Activated naive CD8-positive, alpha-beta T cell treated with anti-CD3 and anti-CD28 coated beads, Interleukin-2, amount 50 U/mL, for 24 hours (primary cell): ENCODE results near the gene KCNN1.

Experiments used
- ATAC-seq: fragments of 150-1000 bp; cut with Tn5 transposase; one replicate; pipeline ENCODE4 v1.10.0; 2021
- DNase-seq: peaks from one replicate; pipeline ENCODE4 v3.0.0; 2021
- H3K27ac Mint-ChIP-seq: one replicate; pipeline ENCODE4 v1.8.0; 2021; ENCODE audit warnings: mild to moderate bottlenecking, mixed read lengths
- H3K27me3 Mint-ChIP-seq: one replicate; pipeline ENCODE4 v1.8.0; 2021; ENCODE audit warnings: mixed read lengths
- H3K36me3 Mint-ChIP-seq: one replicate; pipeline ENCODE4 v1.8.0; 2021; ENCODE audit warnings: low read depth, mixed read lengths
- H3K4me1 Mint-ChIP-seq: one replicate; pipeline ENCODE4 v1.8.0; 2021; ENCODE audit warnings: mixed read lengths
- H3K4me3 Mint-ChIP-seq: one replicate; pipeline ENCODE4 v1.8.0; 2021; ENCODE audit warnings: mild to moderate bottlenecking, moderate library complexity, mixed read lengths
- H3K9me3 Mint-ChIP-seq: one replicate; pipeline ENCODE4 v1.8.0; 2021; ENCODE audit warnings: mixed read lengths

KCNN1 gene

DNA sequence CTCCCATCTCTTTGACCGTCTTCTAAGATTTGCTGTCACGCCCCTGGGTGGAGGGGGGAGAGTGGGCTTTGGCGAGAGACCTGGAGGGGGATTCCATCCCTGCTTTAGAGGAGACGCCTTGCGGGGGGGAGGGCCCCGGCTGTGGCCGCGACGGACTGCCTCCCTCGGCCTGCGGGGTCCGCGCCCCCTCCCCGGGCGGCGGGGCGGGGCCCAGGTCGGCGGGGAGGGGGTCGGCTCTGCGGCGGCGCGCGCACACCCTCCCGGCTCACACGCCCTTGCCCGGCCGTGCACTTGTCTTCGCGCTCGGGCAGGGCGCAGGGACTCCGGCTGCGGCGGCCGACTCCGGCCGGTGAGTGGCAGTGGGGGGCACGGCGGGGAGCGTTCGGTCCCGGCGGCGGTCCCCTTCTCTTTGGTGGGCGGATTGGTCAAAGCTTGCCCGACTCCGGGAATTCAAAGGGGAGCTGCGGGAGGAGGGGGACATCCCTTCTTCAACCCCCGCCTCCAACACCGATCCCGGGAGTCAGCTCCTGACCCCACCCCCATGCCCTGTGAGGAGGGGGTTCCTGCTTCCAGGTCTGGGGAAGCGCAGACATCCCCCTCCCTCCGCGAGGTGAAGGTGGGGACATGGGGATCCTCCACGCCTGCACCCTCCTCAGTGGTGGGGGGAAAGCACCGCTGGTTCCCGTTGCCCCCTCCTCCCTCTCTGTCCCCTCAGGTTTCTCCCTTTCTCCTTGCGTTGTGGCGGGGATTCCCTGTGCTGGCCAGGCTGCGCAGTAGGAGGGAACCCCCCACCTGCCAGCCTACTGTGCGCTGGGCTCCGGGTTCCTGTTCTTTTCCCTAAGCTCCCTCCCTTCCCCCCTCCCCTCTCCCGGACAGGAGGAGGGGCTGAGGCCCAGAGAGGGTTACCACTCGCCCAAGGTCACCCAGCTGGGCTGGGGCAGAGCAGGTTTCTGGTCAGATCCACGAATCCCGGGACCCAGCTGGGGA lies 14.6 kb upstream of the KCNN1 start:
- peaks cover 60% of the 10 kb centered on the region for H3K27me3 Mint-ChIP-seq

DNA sequence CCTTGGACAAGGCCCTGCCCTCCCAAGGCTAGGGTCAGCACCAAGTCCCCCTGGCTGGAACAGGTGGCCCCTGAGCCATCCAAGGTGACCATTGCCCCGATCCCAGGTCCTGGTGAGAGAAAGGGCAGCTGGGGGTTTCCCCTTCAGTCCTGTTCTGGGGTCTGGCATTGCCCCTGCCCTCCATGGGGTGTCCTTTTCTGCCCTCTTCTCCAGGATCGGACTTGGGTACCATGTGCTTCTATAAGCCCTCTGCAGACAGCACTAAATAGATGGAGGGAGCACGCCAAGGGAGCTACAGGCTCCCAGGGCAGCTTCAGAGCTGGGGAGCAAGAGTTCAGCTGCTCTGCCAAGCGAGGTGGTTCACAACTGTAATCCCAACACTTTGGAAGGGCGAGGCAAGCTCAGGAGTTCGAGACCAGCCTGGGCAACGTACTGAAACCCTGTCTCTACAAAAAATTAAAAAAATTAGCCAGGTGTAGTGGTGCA lies 13.5 kb upstream of the KCNN1 start:
- Mint-ChIP-seq H3K36me3 (no peaks in the 10 kb centered on the region), H3K27me3 (peaks cover 61% of the 10 kb centered on the region), H3K4me3 (no peak overlapping the region), H3K4me1 (peaks cover 37% of the 10 kb centered on the region), H3K9me3 (no peaks in the 10 kb centered on the region), H3K27ac (no peak overlapping the region)
- no peak for ATAC-seq
- no peak for DNase-seq

More for the DNA sequence above, 14.6 kb upstream of the KCNN1 start:
- Mint-ChIP-seq H3K4me3 (peak overlapping the region; percentile 68), H3K4me1 (peaks cover 40% of the 10 kb centered on the region), H3K27ac (no peak overlapping the region), H3K9me3 (no peaks in the 10 kb centered on the region), H3K36me3 (no peaks in the 10 kb centered on the region)
- DNase-seq (no peak), ATAC-seq (no peak)

- H3K9me3 Mint-ChIP-seq: no peaks in the 10 kb centered on the region
- H3K4me3 Mint-ChIP-seq: no peak overlapping the region
- H3K27me3 Mint-ChIP-seq: peaks cover 57% of the 10 kb centered on the region
- no peaks in the 10 kb centered on the region for H3K36me3 Mint-ChIP-seq
- H3K27ac Mint-ChIP-seq: no peak overlapping the region
- DNase-seq (no peak), ATAC-seq (no peak)
- peaks cover 34% of the 10 kb centered on the region for H3K4me1 Mint-ChIP-seq
Measured at GRCh38 chr19:17953869-17954268, 13.0 kb upstream of the KCNN1 start.

DNA sequence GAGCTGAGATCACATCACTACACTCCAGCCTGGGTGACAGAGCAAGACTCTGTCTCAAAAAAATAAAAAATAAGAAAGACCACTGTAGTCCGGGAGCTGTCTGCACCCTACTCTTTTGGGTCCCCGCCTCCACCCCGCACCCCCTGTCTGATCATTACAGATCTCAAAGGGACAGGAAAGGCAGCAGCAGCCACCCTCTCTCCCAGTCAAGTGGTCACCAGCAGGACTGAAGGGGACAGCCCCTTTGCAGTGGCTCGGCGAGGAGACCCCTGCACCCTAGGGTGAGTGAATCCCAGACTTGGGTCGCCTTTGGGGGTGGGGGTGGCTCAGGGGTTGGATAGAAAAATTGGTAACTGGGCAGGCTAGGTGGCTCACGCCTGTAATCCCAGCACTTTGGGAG lies 12.5 kb upstream of the KCNN1 start:
- Mint-ChIP-seq H3K9me3 (no peaks in the 10 kb centered on the region), H3K27me3 (peaks cover 54% of the 10 kb centered on the region), H3K27ac (no peak overlapping the region), H3K4me3 (no peak overlapping the region), H3K36me3 (no peaks in the 10 kb centered on the region), H3K4me1 (peaks cover 29% of the 10 kb centered on the region)
- no peak for DNase-seq
- ATAC-seq: no peak

GRCh38 chr19:17957149-17957849 lies 9.6 kb upstream of the KCNN1 start:
- peaks cover 5% of the 10 kb centered on the region for H3K4me1 Mint-ChIP-seq
- ATAC-seq: no peak
- no peaks in the 10 kb centered on the region for H3K36me3 Mint-ChIP-seq
- H3K27me3 Mint-ChIP-seq: peaks cover 33% of the 10 kb centered on the region
- H3K9me3 Mint-ChIP-seq: no peaks in the 10 kb centered on the region
- no peak overlapping the region for H3K4me3 Mint-ChIP-seq
- no peak overlapping the region for H3K27ac Mint-ChIP-seq
- DNase-seq: no peak

- DNase-seq (no peak), ATAC-seq (no peak)
- Mint-ChIP-seq H3K36me3 (no peaks in the 10 kb centered on the region), H3K4me1 (peaks cover 2% of the 10 kb centered on the region), H3K27me3 (peaks cover 27% of the 10 kb centered on the region), H3K27ac (no peak overlapping the region), H3K9me3 (no peaks in the 10 kb centered on the region), H3K4me3 (no peak overlapping the region)
Measured at GRCh38 chr19:17957885-17958284, 9.0 kb upstream of the KCNN1 start.

DNA sequence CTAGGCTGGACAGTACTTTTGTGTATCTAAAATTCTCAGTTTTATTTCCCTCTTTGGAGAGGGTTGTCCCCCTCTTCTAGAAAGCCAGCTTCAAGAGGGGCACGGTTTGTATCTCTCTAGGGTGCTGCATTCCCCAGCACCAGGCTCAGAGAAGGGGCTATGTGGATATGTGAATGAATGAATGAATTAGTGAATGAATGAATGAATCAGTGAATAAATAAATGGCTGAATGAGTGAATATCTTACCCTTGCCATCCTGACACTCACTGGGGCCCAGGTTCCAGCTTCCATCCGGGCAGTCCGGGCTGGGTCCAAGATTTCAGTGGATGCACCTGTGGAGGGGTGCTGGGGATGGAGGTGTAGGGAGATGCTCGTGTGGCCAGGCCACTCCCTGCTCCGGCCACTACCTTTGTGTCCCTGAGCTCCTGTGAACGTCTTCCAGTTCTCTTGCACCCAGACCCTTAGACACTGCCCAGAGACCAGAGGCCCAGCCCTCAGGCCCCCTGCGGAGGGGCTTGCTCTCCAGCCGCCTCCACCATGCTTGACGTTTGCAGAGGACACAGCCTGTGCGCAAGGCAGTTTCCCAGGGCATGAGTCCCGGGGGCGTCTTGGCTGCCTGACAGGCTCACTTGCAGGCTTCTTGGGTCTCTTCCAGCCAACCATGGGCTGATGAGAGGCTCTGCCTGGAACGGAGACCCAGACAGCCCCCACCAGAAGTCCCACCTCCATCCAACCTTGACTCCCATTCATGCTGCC lies 2.8 kb upstream of the KCNN1 start:
- ATAC-seq: no peak
- no peak for DNase-seq
- H3K4me3 Mint-ChIP-seq: no peak overlapping the region
- peaks cover 10% of the 10 kb centered on the region for H3K4me1 Mint-ChIP-seq
- no peaks in the 10 kb centered on the region for H3K36me3 Mint-ChIP-seq
- no peak overlapping the region for H3K27ac Mint-ChIP-seq
- peaks cover 42% of the 10 kb centered on the region for H3K27me3 Mint-ChIP-seq
- H3K9me3 Mint-ChIP-seq: no peaks in the 10 kb centered on the region

DNA sequence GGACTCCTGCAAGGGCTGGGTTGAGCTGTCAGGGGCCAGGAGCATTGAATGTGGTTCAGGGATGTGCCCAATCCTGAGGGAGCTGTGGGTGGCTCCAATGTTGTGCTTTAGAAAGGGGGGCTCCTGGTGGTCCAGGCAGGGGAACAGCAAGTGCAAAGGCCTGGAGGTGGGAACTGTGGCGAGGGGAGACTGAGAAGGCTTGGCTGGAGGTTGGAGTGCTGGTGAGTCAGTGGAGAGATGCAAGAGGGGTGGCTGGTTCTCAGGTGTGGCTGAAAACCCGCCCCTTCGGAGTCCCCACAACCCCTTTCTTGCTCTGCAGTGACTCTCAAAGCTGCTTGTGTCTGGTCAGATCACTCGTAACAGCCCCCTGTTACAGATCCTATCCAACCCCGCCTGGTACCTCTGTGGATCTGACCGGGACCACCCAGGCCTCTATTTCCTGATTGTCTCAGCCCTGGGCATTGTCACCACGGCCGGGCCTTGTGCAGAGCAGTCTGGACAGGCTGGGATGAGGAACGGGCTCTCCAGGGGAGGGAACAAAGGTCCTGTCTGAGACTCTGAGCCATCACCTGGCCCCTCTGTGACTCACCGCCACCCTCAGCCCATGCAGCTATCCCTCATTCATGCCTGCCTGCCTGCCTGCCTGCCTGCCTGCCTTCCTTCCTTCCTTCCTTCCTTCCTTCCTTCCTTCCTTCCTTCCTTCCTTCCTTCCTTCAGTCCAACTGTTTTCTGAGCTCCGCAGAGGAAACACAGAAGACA lies 1.4 kb upstream of the KCNN1 start:
- DNase-seq: no peak

GRCh38 chr19:17966129-17966483 lies 801 bp upstream of the KCNN1 start:
- H3K36me3 Mint-ChIP-seq: no peaks in the 10 kb centered on the region
- no peak overlapping the region for H3K4me3 Mint-ChIP-seq
- no peak overlapping the region for H3K27ac Mint-ChIP-seq
- DNase-seq: no peak
- H3K4me1 Mint-ChIP-seq: peaks cover 10% of the 10 kb centered on the region
- no peaks in the 10 kb centered on the region for H3K9me3 Mint-ChIP-seq
- peaks cover 42% of the 10 kb centered on the region for H3K27me3 Mint-ChIP-seq
- no peak for ATAC-seq

More for the DNA sequence above, 1.4 kb upstream of the KCNN1 start:
- no peaks in the 10 kb centered on the region for H3K9me3 Mint-ChIP-seq
- H3K27ac Mint-ChIP-seq: no peak overlapping the region
- H3K27me3 Mint-ChIP-seq: peaks cover 42% of the 10 kb centered on the region
- peaks cover 10% of the 10 kb centered on the region for H3K4me1 Mint-ChIP-seq
- peak; percentile 31 for ATAC-seq
- no peaks in the 10 kb centered on the region for H3K36me3 Mint-ChIP-seq
- no peak overlapping the region for H3K4me3 Mint-ChIP-seq

DNA sequence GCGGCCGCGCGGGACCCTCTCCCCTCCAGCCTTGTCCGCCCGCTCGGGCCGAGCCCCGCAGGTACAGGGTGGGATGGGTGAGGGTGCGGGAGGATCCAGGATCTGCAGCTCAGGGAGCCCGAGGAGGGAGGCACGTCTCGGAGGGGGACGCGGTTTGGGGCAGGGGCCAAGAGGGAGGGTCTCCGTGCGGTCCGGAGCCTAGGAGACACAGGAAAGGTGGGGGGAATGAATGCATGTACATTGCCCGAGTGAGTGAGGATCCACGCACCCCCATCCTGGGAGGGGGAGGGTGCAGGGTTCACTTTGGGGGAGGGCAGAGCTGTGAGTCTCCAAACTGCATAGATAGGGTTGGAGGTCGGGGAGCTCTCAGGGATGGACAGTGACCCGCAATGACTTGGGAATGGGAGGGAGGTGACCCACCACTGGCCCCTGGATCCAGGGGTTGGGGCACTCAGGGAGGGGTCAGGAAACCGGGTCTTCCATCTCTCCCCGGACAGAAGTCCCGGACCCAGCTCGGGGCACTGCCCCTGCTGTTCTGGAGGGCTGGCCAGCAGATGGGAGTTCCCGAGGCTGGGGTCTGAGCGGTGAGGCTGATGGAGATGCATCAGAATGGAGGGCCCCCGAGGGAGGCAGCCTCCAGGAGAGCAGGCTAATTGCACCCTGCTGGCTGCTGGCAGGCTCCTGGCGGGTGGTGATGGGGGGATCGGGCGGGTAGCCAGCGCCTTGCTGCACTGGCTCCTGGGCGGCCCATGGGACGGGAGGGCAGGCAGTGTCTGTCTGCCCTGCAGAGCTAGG lies 547 bp downstream of the KCNN1 start:
- peaks cover 10% of the 10 kb centered on the region for H3K4me1 Mint-ChIP-seq
- H3K4me3 Mint-ChIP-seq: no peak overlapping the region
- peaks cover 40% of the 10 kb centered on the region for H3K27me3 Mint-ChIP-seq
- DNase-seq (no peak), ATAC-seq (no peak)
- H3K36me3 Mint-ChIP-seq: no peaks in the 10 kb centered on the region
- H3K9me3 Mint-ChIP-seq: no peaks in the 10 kb centered on the region
- no peak overlapping the region for H3K27ac Mint-ChIP-seq

GRCh38 chr19:17968362-17968761 lies 1.5 kb downstream of the KCNN1 start:
- DNase-seq (no peak), ATAC-seq (no peak)
- Mint-ChIP-seq H3K4me1 (peaks cover 10% of the 10 kb centered on the region), H3K27me3 (peaks cover 40% of the 10 kb centered on the region), H3K27ac (no peak overlapping the region), H3K36me3 (no peaks in the 10 kb centered on the region), H3K4me3 (no peak overlapping the region), H3K9me3 (no peaks in the 10 kb centered on the region)

DNA sequence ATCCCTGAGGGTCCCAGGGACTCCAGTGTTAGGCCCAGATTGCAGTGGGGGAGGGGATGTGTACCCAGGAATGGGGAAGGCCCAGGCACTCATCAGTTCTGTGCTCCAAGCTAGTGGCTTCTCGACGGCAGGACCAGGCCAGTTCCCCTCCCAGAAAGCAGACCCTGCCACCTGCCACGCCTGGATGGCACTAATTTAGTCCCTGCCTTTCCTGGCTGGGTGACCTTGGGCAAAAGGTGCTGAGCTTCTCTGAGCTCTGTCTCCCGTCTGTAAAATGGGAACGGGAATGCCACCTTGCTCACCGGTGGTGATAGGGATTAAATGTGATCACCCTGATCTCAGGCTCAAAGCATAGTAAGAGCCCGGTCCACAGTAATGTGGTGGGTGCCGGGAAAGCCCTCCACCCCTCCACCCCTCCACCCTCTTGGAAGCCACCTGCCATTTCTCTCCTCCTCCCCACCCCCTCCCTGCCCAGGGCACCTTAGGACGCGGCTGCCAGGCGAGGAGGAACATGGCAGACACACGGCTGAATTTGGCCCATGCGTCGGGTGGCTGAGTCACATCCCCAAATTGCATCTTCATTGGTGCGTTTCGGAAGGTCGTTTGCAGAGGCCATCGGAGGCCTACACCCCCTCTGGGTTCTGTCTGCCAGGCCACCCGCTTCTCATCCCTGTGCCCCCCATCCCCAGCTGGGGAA lies 2.3 kb downstream of the KCNN1 start:
- Mint-ChIP-seq H3K9me3 (no peaks in the 10 kb centered on the region), H3K4me3 (no peak overlapping the region), H3K27ac (no peak overlapping the region), H3K36me3 (no peaks in the 10 kb centered on the region), H3K4me1 (peaks cover 10% of the 10 kb centered on the region), H3K27me3 (peaks cover 32% of the 10 kb centered on the region)
- DNase-seq (no peak), ATAC-seq (no peak)

DNA sequence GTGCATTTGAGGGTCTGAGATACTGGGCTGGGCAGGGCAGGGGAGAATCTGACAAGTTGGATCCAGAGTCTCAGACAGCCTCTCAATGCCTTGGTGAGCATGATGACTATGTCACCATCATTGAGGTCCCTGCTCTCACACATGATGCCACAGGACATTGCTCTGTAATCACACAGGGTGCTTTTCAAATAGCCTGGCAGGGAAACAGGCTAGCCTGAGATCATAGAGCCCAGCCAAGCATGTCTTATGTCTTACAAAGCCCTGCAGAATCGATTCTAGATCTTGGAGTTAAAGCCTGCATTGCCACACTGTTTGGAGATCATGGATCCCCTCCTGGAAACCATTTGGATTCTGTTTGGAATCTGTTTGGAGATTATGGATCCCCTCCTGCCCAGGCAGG lies 5.3 kb downstream of the KCNN1 start:
- ATAC-seq (no peak), DNase-seq (no peak)
- Mint-ChIP-seq H3K4me1 (peaks cover 2% of the 10 kb centered on the region), H3K27me3 (peaks cover 8% of the 10 kb centered on the region), H3K27ac (no peak overlapping the region), H3K4me3 (no peak overlapping the region), H3K9me3 (no peaks in the 10 kb centered on the region), H3K36me3 (no peaks in the 10 kb centered on the region)
